Loucy (cell line): Measurements from ENCODE around the gene DNAH8.

Source experiments
- EZH2phosphoT487 ChIP-seq: fragments of 200-600 bp; IDR thresholded peaks from 2 replicates; pipeline ENCODE4 v1.6.1; 2018; ENCODE audit warnings: antibody characterized with exemption, mild to moderate bottlenecking, moderate library complexity, borderline replicate concordance
- TF ChIP-seq, protein P1 (sequence below): fragments of 200-600 bp; sonication (generic); conservative IDR thresholded peaks from 2 replicates; pipeline ENCODE4 v1.5.1; 2014; ENCODE audit warnings: mild to moderate bottlenecking, antibody characterized with exemption, low read length

DNA sequence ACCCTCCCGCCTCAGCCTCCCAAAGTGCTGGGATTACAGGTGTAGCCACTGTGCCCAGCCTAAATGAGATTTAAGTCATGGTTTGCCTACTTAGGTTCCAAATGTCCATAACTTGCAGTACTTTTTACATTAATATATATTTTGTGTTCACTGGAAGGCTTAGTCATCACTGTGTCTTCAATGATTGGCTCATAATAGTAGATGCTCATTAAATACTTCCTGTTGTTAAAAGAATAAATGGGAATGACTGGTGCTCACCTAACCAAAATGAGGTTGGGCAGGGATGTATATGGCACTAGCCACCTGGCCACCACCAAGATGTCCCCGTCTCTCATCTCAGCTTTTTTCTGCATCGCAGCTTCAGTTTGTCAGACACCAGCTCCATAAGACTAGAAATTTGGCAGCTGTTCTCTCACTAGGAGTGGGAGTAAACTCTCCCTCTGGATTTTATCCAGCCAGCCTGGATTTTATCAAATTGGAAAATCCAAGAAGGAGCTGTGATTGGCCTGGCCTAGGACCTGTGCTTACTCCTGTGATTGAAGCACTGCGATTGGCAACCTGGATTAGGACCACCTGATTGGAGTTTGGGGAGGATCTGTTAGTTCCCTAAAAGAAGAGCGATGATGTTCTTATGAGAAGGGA is 11.0 kb upstream of the DNAH8 start:
- TF ChIP-seq, protein P1, sequence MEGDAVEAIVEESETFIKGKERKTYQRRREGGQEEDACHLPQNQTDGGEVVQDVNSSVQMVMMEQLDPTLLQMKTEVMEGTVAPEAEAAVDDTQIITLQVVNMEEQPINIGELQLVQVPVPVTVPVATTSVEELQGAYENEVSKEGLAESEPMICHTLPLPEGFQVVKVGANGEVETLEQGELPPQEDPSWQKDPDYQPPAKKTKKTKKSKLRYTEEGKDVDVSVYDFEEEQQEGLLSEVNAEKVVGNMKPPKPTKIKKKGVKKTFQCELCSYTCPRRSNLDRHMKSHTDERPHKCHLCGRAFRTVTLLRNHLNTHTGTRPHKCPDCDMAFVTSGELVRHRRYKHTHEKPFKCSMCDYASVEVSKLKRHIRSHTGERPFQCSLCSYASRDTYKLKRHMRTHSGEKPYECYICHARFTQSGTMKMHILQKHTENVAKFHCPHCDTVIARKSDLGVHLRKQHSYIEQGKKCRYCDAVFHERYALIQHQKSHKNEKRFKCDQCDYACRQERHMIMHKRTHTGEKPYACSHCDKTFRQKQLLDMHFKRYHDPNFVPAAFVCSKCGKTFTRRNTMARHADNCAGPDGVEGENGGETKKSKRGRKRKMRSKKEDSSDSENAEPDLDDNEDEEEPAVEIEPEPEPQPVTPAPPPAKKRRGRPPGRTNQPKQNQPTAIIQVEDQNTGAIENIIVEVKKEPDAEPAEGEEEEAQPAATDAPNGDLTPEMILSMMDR = no peak
- no peak for TF ChIP-seq EZH2phosphoT487
